GM12878 (cell line): ENCODE data around the gene AGAP1. TPM values are rescaled to one million over a fixed set of nuclear protein-coding genes. Genes with fewer than 3 reads are reported as not detected.

Experiments
- ATF2 ChIP-seq: IDR thresholded peaks from 2 replicates; pipeline ENCODE4 v1.6.1; 2012; ENCODE audit warnings: low read length, inconsistent platforms
- GABPA ChIP-seq: IDR thresholded peaks from 2 replicates; pipeline ENCODE4 v1.6.1; 2014; ENCODE audit warnings: antibody characterized with exemption, low read depth, mild to moderate bottlenecking, inconsistent platforms
- ZBTB40 ChIP-seq: fragments of 450-650 bp; IDR thresholded peaks from 2 replicates; pipeline ENCODE4 v1.6.1; 2016; ENCODE audit warnings: mild to moderate bottlenecking, moderate library complexity, borderline replicate concordance
- ZNF687 ChIP-seq: fragments of 450-650 bp; IDR thresholded peaks from 2 replicates; pipeline ENCODE4 v1.6.1; 2017; ENCODE audit warnings: mild to moderate bottlenecking, moderate library complexity
- polyA plus RNA-seq, 11 experiments: library from polyadenylated mRNA; depleted of rRNA in 4 of 11; unstranded in 6 of 11; stranded (reverse) in 5 of 11; fragments of >200 nt; fragmentation: Nextera tagmentation in 4 of 11; fragmentation: Illumina TruSeq in 1 of 11; extraction: Ambion mirVana in 4 of 11; extraction: Trizol in 1 of 11; gene quantifications; 1 replicate in 1 of 11; 2 replicates in 10 of 11; pipeline versions ENCODE4 v1.2.1 to v1.2.3, GENCODE V29; 2011 to 2016; ENCODE audit warnings: inconsistent platforms in 2 of 11, missing spikeins in 2 of 11, low read depth in 1 of 11
- total RNA-seq, 4 experiments: library from RNA; depleted of rRNA in 3 of 4; stranded (reverse); fragments of >200 nt in 3 of 4; fragmentation: Illumina TruSeq in 1 of 4; extraction: Trizol in 1 of 4; gene quantifications; 2 replicates each; pipeline versions ENCODE4 v1.2.1 to v1.2.3, GENCODE V29; 2013 to 2021

Gene AGAP1
- total and polyA plus RNA-seq, 10 of the 15 experiments (the other 5 are each of a cell fraction or from before 2014, with no cell fraction given): 0.05 to 0.15 (median 0.06) TPM; not detected in 7

GRCh38 chr2:235988271-235989015 is 494.6 kb downstream of the AGAP1 start (continued):
- TF ChIP-seq ZNF687 (no peak), ATF2 (no peak), GABPA (no peak), ZBTB40 (no peak)
- TF ChIP-seq, all 136 proteins: peak for 0
